K562 (cell line): ENCODE data around the gene GTF2A1. TPM values are rescaled to one million over a fixed set of nuclear protein-coding genes. Genes with fewer than 3 reads are reported as not detected.
A peak's percentile ranks its signal among the peaks of the same experiment; 100 is the strongest.

Source experiments
- ATF7 ChIP-seq: fragments of 450-650 bp; IDR thresholded peaks from 2 replicates; pipeline ENCODE4 v1.7.1; 2014; ENCODE audit warnings: mild to moderate bottlenecking, moderate library complexity
- CBFA2T3 ChIP-seq: fragments of 450-650 bp; IDR thresholded peaks from 2 replicates; pipeline ENCODE4 v1.6.1; 2017
- DPF2 ChIP-seq: fragments of 450-650 bp; IDR thresholded peaks from 2 replicates; pipeline ENCODE4 v1.6.1; 2016
- E2F3 ChIP-seq: fragments of 250-450 bp; sonication (Bioruptor Pico); IDR thresholded peaks from 2 replicates; pipeline ENCODE4 v1.4.0; 2020; ENCODE audit warnings: mild to moderate bottlenecking
- GABPA ChIP-seq: fragments of 200-800 bp; sonication (Bioruptor generic); conservative IDR thresholded peaks from 2 replicates; pipeline ENCODE4 v1.6.1; 2016; ENCODE audit warnings: low read depth, missing genetic modification characterization, missing compliant biosample characterization
- POLR2G ChIP-seq: fragments of 200-400 bp; formaldehyde crosslinking; IDR thresholded peaks from 2 replicates; pipeline ENCODE4 v1.6.1; 2017; ENCODE audit warnings: low read depth, mild to moderate bottlenecking, antibody characterized with exemption, low read length, moderate library complexity
- RBM17 ChIP-seq: fragments of 200-400 bp; formaldehyde crosslinking; IDR thresholded peaks from 2 replicates; pipeline ENCODE4 v1.6.1; 2017; ENCODE audit warnings: low read depth, mild to moderate bottlenecking, low read length, borderline replicate concordance
- SOX6 ChIP-seq: fragments of 450-650 bp; IDR thresholded peaks from 2 replicates; pipeline ENCODE4 v1.6.1; 2014; ENCODE audit warnings: mild to moderate bottlenecking
- TAF1 ChIP-seq: IDR thresholded peaks from 2 replicates; pipeline ENCODE4 v1.6.1; 2011; ENCODE audit warnings: mild to moderate bottlenecking, low read length, moderate library complexity; ENCODE audit not compliant: insufficient read depth, control insufficient read depth, severe bottlenecking; ENCODE audit errors: extremely low read depth
- ZBTB11 ChIP-seq, 3 experiments: fragments of 200-800 bp in 1 of 3; fragments of 250-450 bp in 1 of 3; fragments of 450-650 bp in 1 of 3; sonication (Bioruptor Pico) in 1 of 3; sonication (Bioruptor generic) in 1 of 3; formaldehyde crosslinking in 1 of 3; IDR thresholded peaks; 2 replicates each; pipeline versions ENCODE4 v1.6.1 to v1.8.0; 2016 to 2022; ENCODE audit warnings: mild to moderate bottlenecking in 2 of 3, missing genetic modification characterization in 2 of 3, missing compliant biosample characterization in 1 of 3, moderate library complexity in 1 of 3
- polyA plus RNA-seq, 8 experiments: library from polyadenylated mRNA; depleted of rRNA in 4 of 8; stranded (reverse) in 5 of 8; unstranded in 3 of 8; fragments of >200 nt; fragmentation: Nextera tagmentation in 2 of 8; fragmentation: Illumina TruSeq in 1 of 8; extraction: Ambion mirVana in 2 of 8; extraction: Trizol in 1 of 8; gene quantifications; 2 replicates each; pipeline versions ENCODE4 v1.2.1 to v1.2.3, GENCODE V29; 2011 to 2014; ENCODE audit warnings: inconsistent platforms in 1 of 8, missing spikeins in 1 of 8
- total RNA-seq, 7 experiments: library from RNA; depleted of rRNA in 6 of 7; stranded (reverse); fragments of >200 nt in 6 of 7; fragmentation: Illumina TruSeq in 2 of 7; extraction: Trizol in 2 of 7; gene quantifications; 2 replicates each; pipeline versions ENCODE4 v1.2.1 to v1.2.3, GENCODE V29; 2011 to 2021; ENCODE audit warnings: low replicate concordance in 1 of 7
- TF ChIP-seq, protein P1 (sequence below): fragments of 450-650 bp; IDR thresholded peaks from 2 replicates; pipeline ENCODE4 v1.6.1; 2017; ENCODE audit warnings: mild to moderate bottlenecking, moderate library complexity
- TF ChIP-seq, protein P2 (sequence below): sonication (generic); IDR thresholded peaks from 2 replicates; pipeline ENCODE4 v1.6.1; 2016
- TF ChIP-seq, protein P3 (sequence below), 2 experiments: IDR thresholded peaks; 2 replicates each; pipeline ENCODE4 v1.6.1; 2011; ENCODE audit warnings: borderline replicate concordance in 1 of 2, control low read depth in 1 of 2, low read depth in 1 of 2, low read length in 1 of 2, mild to moderate bottlenecking in 1 of 2, mixed read lengths in 1 of 2, moderate library complexity in 1 of 2; ENCODE audit not compliant: insufficient read depth in 1 of 2, insufficient read length in 1 of 2, poor library complexity in 1 of 2, severe bottlenecking in 1 of 2; ENCODE audit errors: extremely low read depth in 1 of 2
- TF ChIP-seq, protein P4 (sequence below): fragments of 450-650 bp; IDR thresholded peaks from 2 replicates; pipeline ENCODE4 v1.6.1; 2016
- TF ChIP-seq, protein P5 (sequence below): fragments of 250-450 bp; sonication (Bioruptor Pico); IDR thresholded peaks from 2 replicates; pipeline ENCODE4 v1.4.0; 2020; ENCODE audit warnings: borderline replicate concordance
- TF ChIP-seq, protein P6 (sequence below): fragments of 450-650 bp; formaldehyde crosslinking; IDR thresholded peaks from 2 replicates; pipeline ENCODE4 v1.4.0; 2022; ENCODE audit warnings: missing genetic modification characterization

Gene GTF2A1
- total and polyA plus RNA-seq, 9 of the 15 experiments (the other 6 are each of a cell fraction or from before 2014, with no cell fraction given), result 3.4 to 22.8 (median 14.7) TPM

DNA sequence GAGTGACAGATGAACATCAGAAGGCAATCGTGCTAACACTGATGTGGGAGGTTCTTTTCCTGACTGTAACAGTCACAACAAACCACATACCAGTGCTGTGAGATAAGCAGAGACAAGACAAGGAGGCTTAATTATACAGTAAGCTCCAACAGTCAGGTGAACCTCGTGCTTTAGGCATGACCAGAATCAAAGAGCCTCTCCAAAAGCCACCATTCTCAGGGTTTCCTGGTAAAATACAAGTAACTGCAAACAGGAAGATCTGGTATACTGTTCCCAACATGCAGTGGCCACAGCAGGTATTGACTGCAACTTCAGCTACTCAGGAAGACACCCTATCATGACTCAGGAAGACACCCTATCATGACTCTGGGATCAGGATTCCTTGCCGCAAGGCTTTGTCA lies 47.3 kb upstream of the GTF2A1 start (continued):
- TF ChIP-seq, protein P1, sequence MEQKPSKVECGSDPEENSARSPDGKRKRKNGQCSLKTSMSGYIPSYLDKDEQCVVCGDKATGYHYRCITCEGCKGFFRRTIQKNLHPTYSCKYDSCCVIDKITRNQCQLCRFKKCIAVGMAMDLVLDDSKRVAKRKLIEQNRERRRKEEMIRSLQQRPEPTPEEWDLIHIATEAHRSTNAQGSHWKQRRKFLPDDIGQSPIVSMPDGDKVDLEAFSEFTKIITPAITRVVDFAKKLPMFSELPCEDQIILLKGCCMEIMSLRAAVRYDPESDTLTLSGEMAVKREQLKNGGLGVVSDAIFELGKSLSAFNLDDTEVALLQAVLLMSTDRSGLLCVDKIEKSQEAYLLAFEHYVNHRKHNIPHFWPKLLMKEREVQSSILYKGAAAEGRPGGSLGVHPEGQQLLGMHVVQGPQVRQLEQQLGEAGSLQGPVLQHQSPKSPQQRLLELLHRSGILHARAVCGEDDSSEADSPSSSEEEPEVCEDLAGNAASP, result no peak
- TF ChIP-seq, protein P2, sequence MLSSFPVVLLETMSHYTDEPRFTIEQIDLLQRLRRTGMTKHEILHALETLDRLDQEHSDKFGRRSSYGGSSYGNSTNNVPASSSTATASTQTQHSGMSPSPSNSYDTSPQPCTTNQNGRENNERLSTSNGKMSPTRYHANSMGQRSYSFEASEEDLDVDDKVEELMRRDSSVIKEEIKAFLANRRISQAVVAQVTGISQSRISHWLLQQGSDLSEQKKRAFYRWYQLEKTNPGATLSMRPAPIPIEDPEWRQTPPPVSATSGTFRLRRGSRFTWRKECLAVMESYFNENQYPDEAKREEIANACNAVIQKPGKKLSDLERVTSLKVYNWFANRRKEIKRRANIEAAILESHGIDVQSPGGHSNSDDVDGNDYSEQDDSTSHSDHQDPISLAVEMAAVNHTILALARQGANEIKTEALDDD, result 0 out of 2 replicates have a peak, but pooled peaks have one; percentile 43
- TF ChIP-seq CBFA2T3 (peak; percentile 67), RBM17 (no peak), POLR2G (no peak), E2F3 (CRISPR knock-in tag) (no peak), ATF7 (peak; percentile 50; the same call in 1 of the 2 replicates), DPF2 (peak; percentile 49; the same call in 1 of the 2 replicates), ZBTB11 (CRISPR knock-in tag; IDR thresholded peaks at IDR 0.05) (no peak), SOX6 (peak; percentile 66; the same call in 1 of the 2 replicates), GABPA (no peak), TAF1 (no peak)
- TF ChIP-seq, protein P3, sequence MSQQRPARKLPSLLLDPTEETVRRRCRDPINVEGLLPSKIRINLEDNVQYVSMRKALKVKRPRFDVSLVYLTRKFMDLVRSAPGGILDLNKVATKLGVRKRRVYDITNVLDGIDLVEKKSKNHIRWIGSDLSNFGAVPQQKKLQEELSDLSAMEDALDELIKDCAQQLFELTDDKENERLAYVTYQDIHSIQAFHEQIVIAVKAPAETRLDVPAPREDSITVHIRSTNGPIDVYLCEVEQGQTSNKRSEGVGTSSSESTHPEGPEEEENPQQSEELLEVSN (IDR thresholded peaks at IDR 0.05; ENCODE audit: borderline replicate concordance in 1 of 2, extremely low read depth in 1 of 2, insufficient read depth in 1 of 2, insufficient read length in 1 of 2, low read depth in 1 of 2, low read length in 1 of 2, poor library complexity in 1 of 2, severe bottlenecking in 1 of 2), result peak in 1 of 2 experiments; percentile 14
- TF ChIP-seq, protein P4, sequence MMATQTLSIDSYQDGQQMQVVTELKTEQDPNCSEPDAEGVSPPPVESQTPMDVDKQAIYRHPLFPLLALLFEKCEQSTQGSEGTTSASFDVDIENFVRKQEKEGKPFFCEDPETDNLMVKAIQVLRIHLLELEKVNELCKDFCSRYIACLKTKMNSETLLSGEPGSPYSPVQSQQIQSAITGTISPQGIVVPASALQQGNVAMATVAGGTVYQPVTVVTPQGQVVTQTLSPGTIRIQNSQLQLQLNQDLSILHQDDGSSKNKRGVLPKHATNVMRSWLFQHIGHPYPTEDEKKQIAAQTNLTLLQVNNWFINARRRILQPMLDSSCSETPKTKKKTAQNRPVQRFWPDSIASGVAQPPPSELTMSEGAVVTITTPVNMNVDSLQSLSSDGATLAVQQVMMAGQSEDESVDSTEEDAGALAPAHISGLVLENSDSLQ, result peak; percentile 31; the same call in 1 of the 2 replicates
- TF ChIP-seq, protein P5, sequence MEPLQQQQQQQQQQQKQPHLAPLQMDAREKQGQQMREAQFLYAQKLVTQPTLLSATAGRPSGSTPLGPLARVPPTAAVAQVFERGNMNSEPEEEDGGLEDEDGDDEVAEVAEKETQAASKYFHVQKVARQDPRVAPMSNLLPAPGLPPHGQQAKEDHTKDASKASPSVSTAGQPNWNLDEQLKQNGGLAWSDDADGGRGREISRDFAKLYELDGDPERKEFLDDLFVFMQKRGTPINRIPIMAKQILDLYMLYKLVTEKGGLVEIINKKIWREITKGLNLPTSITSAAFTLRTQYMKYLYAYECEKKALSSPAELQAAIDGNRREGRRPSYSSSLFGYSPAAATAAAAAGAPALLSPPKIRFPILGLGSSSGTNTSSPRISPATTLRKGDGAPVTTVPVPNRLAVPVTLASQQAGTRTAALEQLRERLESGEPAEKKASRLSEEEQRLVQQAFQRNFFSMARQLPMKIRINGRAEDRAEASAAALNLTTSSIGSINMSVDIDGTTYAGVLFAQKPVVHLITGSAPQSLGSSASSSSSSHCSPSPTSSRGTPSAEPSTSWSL (CRISPR knock-in tag), result no peak
- TF ChIP-seq, protein P6, sequence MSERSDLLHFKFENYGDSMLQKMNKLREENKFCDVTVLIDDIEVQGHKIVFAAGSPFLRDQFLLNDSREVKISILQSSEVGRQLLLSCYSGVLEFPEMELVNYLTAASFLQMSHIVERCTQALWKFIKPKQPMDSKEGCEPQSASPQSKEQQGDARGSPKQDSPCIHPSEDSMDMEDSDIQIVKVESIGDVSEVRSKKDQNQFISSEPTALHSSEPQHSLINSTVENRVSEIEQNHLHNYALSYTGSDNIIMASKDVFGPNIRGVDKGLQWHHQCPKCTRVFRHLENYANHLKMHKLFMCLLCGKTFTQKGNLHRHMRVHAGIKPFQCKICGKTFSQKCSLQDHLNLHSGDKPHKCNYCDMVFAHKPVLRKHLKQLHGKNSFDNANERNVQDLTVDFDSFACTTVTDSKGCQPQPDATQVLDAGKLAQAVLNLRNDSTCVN (CRISPR knock-in tag), result no peak
